Esophagus squamous epithelium (tissue), 4 donors: ENCODE data around the gene PSMD13.

Experiments used
- CTCF ChIP-seq, 6 experiments: fragments of 450-650 bp in 4 of 6; fragments of 200-600 bp in 2 of 6; sonication (generic) in 2 of 6; IDR thresholded peaks; one replicate each; pipeline ENCODE4 v1.5.1; 2016 to 2019; ENCODE audit warnings: antibody characterized with exemption in 6 of 6, mild to moderate bottlenecking in 4 of 6, moderate library complexity in 4 of 6
- POLR2A ChIP-seq, 4 donors: fragments of 450-650 bp; IDR thresholded peaks; one replicate each; pipeline ENCODE4 v1.6.1; 2017; ENCODE audit warnings: antibody characterized with exemption in 4 of 4, mild to moderate bottlenecking in 4 of 4, moderate library complexity in 3 of 4

- TF ChIP-seq CTCF (IDR thresholded peaks at IDR 0.05) = peak in 3 of 6 experiments; percentile 24 to 37 (median 36)
- TF ChIP-seq POLR2A (IDR thresholded peaks at IDR 0.05) = peak in 2 of 4 donors; percentile 17 to 62
Measured at GRCh38 chr11:235997-236773, 591 bp upstream of the PSMD13 start, which contains the start of gene SIRT3.
